OCI-LY7 (cell line): ENCODE measurements around the gene METAP2.
"Not testable (repeated sequence)": the region's sequence is repeated elsewhere in the genome, so short reads cannot be mapped to it uniquely, and the experiment has no call there.

Experiments
- EZH2phosphoT487 ChIP-seq: fragments of 200-600 bp; sonication (generic); IDR thresholded peaks from 2 replicates; pipeline ENCODE4 v1.6.1; 2018; ENCODE audit warnings: low read depth, borderline replicate concordance, mild to moderate bottlenecking, mixed run types, antibody characterized with exemption, low read length, moderate library complexity, mixed read lengths
- TF ChIP-seq, protein P1 (sequence below): fragments of 200-600 bp; sonication (generic); conservative IDR thresholded peaks from 2 replicates; pipeline ENCODE4 v1.5.1; 2014; ENCODE audit warnings: mild to moderate bottlenecking, antibody characterized with exemption, low read length, moderate library complexity, mixed read lengths

DNA sequence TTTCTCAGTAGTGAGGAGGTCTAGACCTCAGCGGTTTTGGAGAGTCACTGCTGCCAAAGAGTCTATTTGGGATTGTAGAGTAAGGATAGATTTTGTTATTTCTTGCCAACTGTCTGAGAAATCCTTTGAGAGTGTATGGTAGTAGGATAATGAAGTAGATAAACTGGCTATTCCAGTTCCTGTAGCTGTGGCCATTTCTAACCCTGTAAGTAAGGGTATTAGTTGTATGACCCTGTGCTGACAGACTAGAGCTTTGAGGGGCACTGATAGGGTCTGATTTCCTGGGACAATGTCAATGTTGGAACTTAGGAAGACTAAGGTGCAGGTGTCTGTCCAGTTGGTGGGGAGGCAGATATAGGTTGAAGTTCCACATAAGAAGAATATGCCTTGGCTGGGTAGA lies 24.3 kb upstream of the METAP2 start:
- TF ChIP-seq, protein P1, sequence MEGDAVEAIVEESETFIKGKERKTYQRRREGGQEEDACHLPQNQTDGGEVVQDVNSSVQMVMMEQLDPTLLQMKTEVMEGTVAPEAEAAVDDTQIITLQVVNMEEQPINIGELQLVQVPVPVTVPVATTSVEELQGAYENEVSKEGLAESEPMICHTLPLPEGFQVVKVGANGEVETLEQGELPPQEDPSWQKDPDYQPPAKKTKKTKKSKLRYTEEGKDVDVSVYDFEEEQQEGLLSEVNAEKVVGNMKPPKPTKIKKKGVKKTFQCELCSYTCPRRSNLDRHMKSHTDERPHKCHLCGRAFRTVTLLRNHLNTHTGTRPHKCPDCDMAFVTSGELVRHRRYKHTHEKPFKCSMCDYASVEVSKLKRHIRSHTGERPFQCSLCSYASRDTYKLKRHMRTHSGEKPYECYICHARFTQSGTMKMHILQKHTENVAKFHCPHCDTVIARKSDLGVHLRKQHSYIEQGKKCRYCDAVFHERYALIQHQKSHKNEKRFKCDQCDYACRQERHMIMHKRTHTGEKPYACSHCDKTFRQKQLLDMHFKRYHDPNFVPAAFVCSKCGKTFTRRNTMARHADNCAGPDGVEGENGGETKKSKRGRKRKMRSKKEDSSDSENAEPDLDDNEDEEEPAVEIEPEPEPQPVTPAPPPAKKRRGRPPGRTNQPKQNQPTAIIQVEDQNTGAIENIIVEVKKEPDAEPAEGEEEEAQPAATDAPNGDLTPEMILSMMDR, result not testable (repeated sequence)
- not testable (repeated sequence) for TF ChIP-seq EZH2phosphoT487
